CD4-positive, alpha-beta T cell treated with Interleukin-1 beta for 1 hour (primary cell): ENCODE data around the gene TRAPPC6A.

Experiments
- DNase-seq, 2 donors: peaks; one replicate each; pipeline ENCODE4 v3.0.0-alpha.2; 2020 to 2022

The TRAPPC6A gene

GRCh38 chr19:45161738-45162607 lies 16.1 kb downstream of the TRAPPC6A start:
- DNase-seq, result no peak

- DNase-seq, result no peak
Measured at GRCh38 chr19:45160870-45161737, 16.9 kb downstream of the TRAPPC6A start, which contains the start of gene NKPD1. NKPD1 (minus strand) TSS chr19:45160982; CDS start chr19:45160150, 832 bp downstream.

GRCh38 chr19:45159971-45160324 lies 18.1 kb downstream of the TRAPPC6A start:
- no peak for DNase-seq

GRCh38 chr19:45159210-45159970 lies 18.6 kb downstream of the TRAPPC6A start:
- DNase-seq, result no peak

GRCh38 chr19:45158503-45159209 lies 19.4 kb downstream of the TRAPPC6A start:
- DNase-seq, result no peak

GRCh38 chr19:45156751-45157150 lies 21.3 kb downstream of the TRAPPC6A start:
- no peak for DNase-seq

GRCh38 chr19:45156011-45156630 lies 21.9 kb downstream of the TRAPPC6A start:
- DNase-seq, result no peak

- DNase-seq, result no peak
Measured at GRCh38 chr19:45154064-45154827, 23.8 kb downstream of the TRAPPC6A start.

- DNase-seq, result peak; percentile 33 to 44
Measured at GRCh38 chr19:45153339-45154063, 24.5 kb downstream of the TRAPPC6A start.

- peak; percentile 45 to 58 for DNase-seq
Measured at GRCh38 chr19:45152504-45153338, 25.3 kb downstream of the TRAPPC6A start.

GRCh38 chr19:45151821-45152503 lies 26.1 kb downstream of the TRAPPC6A start:
- no peak for DNase-seq

- no peak for DNase-seq
Measured at GRCh38 chr19:45151320-45151719, 26.7 kb downstream of the TRAPPC6A start.

GRCh38 chr19:45150751-45151281 lies 27.2 kb downstream of the TRAPPC6A start:
- no peak for DNase-seq

GRCh38 chr19:45150180-45150579 lies 27.9 kb downstream of the TRAPPC6A start:
- no peak for DNase-seq

GRCh38 chr19:45149129-45149528 lies 28.9 kb downstream of the TRAPPC6A start:
- DNase-seq, result no peak

GRCh38 chr19:45147835-45148676 lies 30.0 kb downstream of the TRAPPC6A start:
- no peak for DNase-seq

- no peak for DNase-seq
Measured at GRCh38 chr19:45146741-45147205, 31.3 kb downstream of the TRAPPC6A start.
